Measurements from ENCODE around the gene GPC6. TPM values are rescaled to one million over a fixed set of nuclear protein-coding genes. Genes with fewer than 3 reads are reported as not detected.

The GPC6 gene
- total RNA-seq, 1 experiment from 2014 or later: not detected

GRCh38 chr13:93649496-93649895 lies 422.9 kb downstream of the GPC6 start:
- Histone ChIP-seq H2AFZ (no peak overlapping the region), H3K4me2 (no peak overlapping the region), H3K36me3 (ENCODE audit: low read depth) (no peaks in the 10 kb centered on the region), H4K20me1 (ENCODE audit: insufficient read depth) (no peaks in the 10 kb centered on the region), H3K79me2 (ENCODE audit: low read depth) (no peaks in the 10 kb centered on the region), H3K27ac (no peak overlapping the region), H3F3A (ENCODE audit: insufficient read depth, low read depth) (no peaks in the 10 kb centered on the region), H3K4me1 (replicated peaks; ENCODE audit: insufficient read depth) (no peaks in the 10 kb centered on the region), H3K27me3 (ENCODE audit: insufficient read depth, low read depth) (no peaks in the 10 kb centered on the region), H3K9me2 (ENCODE audit: insufficient read depth) (no peaks in the 10 kb centered on the region), H3K4me3 (no peak overlapping the region), H3K9me3 (ENCODE audit: insufficient read depth, low read depth) (no peaks in the 10 kb centered on the region)
- intact Hi-C loops (cut with micrococcal nuclease; ENCODE audit: unreplicated experiment): no loop called here
- ChIA-PET POLR2A (ENCODE audit: unreplicated experiment) (interaction anchor here (0.6 kb wide), 1 partner anchor 272 kb away, joined by 3 read pairs; no protein-coding TSS in a partner anchor), CTCF (no interaction called here)
- TF ChIP-seq CTCF (conservative IDR thresholded peaks at IDR 0.05) (no peak), EZH2 (IDR thresholded peaks at IDR 0.05; ENCODE audit: low read depth) (no peak)
- DNase-seq: no peak
- no TSS peak for BruUV-seq (replicated peaks)

DNA sequence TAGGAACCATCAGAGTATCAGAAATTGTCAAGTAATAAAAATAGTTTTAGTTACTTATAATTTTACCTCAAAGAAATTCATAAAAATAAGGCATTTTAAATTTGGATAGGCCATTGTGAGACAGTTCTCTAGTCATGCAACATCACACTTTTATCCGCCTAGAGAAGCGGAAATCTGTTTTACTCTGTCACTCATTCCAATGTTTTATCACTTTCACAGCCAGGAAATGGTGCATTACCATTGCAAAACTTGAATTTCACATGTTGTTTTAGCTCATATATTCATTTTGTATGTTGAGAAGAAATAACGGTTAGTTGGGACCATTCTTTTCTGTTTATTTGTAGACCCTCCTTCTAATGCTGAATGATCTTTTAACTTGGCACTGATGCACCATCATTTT lies 427.2 kb downstream of the GPC6 start:
- ChIA-PET CTCF (no interaction called here), POLR2A (ENCODE audit: unreplicated experiment) (no interaction called here)
- Histone ChIP-seq H3K27ac (no peak overlapping the region), H3K4me1 (replicated peaks; ENCODE audit: insufficient read depth) (no peaks in the 10 kb centered on the region), H2AFZ (no peak overlapping the region), H3K27me3 (ENCODE audit: insufficient read depth, low read depth) (no peaks in the 10 kb centered on the region), H3K79me2 (ENCODE audit: low read depth) (no peaks in the 10 kb centered on the region), H4K20me1 (ENCODE audit: insufficient read depth) (no peaks in the 10 kb centered on the region), H3K4me3 (no peak overlapping the region), H3K9me3 (ENCODE audit: insufficient read depth, low read depth) (no peaks in the 10 kb centered on the region), H3K4me2 (no peak overlapping the region), H3K9me2 (ENCODE audit: insufficient read depth) (no peaks in the 10 kb centered on the region), H3F3A (ENCODE audit: insufficient read depth, low read depth) (no peaks in the 10 kb centered on the region), H3K36me3 (ENCODE audit: low read depth) (no peaks in the 10 kb centered on the region)
- no TSS peak for BruUV-seq (replicated peaks)
- TF ChIP-seq EZH2 (IDR thresholded peaks at IDR 0.05; ENCODE audit: low read depth) (no peak), CTCF (conservative IDR thresholded peaks at IDR 0.05) (no peak)
- intact Hi-C loops (cut with micrococcal nuclease; ENCODE audit: unreplicated experiment): no loop called here
- DNase-seq: no peak

- Histone ChIP-seq H3K4me1 (replicated peaks; ENCODE audit: insufficient read depth) (no peaks in the 10 kb centered on the region), H3K4me3 (no peak overlapping the region), H4K20me1 (ENCODE audit: insufficient read depth) (no peaks in the 10 kb centered on the region), H3K9me2 (ENCODE audit: insufficient read depth) (no peaks in the 10 kb centered on the region), H3K36me3 (ENCODE audit: low read depth) (no peaks in the 10 kb centered on the region), H3K27me3 (ENCODE audit: insufficient read depth, low read depth) (no peaks in the 10 kb centered on the region), H3K9me3 (ENCODE audit: insufficient read depth, low read depth) (no peaks in the 10 kb centered on the region), H3K27ac (no peak overlapping the region), H3K4me2 (no peak overlapping the region), H2AFZ (no peak overlapping the region), H3K79me2 (ENCODE audit: low read depth) (no peaks in the 10 kb centered on the region), H3F3A (ENCODE audit: insufficient read depth, low read depth) (no peaks in the 10 kb centered on the region)
- intact Hi-C loops (cut with micrococcal nuclease; ENCODE audit: unreplicated experiment): no loop called here
- CTCF ChIA-PET: no interaction called here
- no TSS peak for BruUV-seq (replicated peaks)
- POLR2A ChIA-PET (ENCODE audit: unreplicated experiment): no interaction called here
- DNase-seq: no peak
- TF ChIP-seq EZH2 (IDR thresholded peaks at IDR 0.05; ENCODE audit: low read depth): no peak
- no peak for TF ChIP-seq CTCF (conservative IDR thresholded peaks at IDR 0.05)
Measured at GRCh38 chr13:93655154-93655553, 428.5 kb downstream of the GPC6 start.
